Activated naive CD4-positive, alpha-beta T cell treated with anti-CD3 and anti-CD28 coated beads, Interleukin-2, amount 50 U/mL, for 16 hours (primary cell): ENCODE measurements around the gene CBS.
"Not testable (repeated sequence)": the region's sequence is repeated elsewhere in the genome, so short reads cannot be mapped to it uniquely, and the experiment has no call there.

Source experiments
- DNase-seq: peaks from one replicate; pipeline ENCODE4 v3.0.0-alpha.2; 2020

CBS gene

DNA sequence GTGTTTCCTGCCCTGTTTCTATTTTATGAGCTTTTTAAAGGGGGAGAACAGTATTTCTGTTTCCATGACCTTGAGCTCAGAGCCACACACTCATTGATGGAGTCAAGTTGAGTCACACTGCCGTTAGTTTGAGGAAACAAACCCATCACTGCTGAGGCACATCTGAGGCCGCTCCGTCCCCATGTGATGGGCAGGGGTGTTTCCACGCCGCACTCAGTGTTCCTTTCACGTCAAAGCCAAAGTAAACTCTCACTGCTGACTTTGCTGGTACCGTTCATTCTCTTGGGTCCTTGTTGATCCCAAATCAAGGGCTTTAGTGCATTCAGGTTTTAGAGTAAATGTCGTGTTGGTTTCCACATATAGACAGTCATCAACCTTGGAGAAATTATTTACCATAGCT, 52.5 kb downstream of the CBS start:
- DNase-seq, result no peak

DNA sequence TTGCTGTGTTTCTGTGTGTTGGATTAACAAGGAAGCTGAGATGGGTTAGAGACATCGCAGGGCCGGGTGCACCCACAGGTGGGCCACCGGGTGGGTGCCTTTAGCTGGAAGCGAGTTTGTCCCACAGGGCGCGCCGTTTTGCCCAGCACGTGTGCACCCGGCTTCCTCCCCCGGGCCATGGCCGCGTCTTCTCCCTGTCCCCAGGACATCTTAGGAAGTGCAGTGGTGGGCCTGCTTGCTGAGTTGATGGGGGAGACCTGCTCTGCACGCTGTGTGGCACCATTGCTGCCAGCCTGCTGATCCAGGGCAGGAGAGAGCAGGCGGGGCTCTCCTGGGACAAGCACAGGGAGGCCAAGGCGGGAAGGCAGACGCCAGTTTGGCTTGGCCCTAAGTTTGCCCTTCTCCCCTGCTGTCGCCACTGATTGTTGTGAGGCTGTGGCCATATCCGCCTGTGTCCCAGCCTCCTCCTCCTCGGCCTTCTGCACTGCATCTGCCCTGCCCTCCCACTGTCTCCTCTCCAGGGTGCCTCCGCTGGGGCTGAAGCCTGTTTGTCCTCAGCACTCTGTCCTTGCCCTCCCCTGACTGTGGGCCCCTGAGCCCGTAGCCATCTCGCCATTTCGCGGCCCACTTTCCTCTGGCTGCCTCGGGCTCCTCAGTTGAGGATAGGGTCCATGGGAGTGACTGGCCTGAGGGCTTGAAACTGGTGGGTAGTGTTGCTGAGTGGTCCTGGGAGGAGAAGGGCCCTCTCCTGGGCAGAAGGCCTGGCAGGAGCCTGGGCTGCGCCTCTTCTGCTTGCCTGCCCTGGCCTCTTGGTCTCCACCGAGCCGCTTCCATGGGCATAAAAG, 53.7 kb downstream of the CBS start:
- no peak for DNase-seq

DNA sequence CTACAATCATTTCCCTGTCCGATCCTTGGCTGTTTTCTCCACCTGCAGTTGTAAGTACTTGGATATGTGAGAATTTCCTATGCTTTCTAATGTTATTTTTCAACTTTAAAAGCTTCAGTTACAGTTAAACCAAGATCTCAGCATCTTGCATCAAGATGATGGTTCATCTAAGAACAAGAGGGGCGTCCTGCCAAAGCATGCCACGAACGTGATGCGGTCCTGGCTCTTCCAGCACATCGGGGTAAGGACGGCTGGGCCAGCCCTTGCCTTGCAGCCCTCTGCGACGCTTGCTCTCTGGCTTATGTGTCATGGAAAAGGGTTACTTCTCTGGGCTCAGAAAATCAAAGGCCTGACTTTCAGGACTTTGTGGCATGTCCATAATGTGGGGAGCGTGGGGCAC, 54.4 kb downstream of the CBS start:
- DNase-seq, result no peak

DNA sequence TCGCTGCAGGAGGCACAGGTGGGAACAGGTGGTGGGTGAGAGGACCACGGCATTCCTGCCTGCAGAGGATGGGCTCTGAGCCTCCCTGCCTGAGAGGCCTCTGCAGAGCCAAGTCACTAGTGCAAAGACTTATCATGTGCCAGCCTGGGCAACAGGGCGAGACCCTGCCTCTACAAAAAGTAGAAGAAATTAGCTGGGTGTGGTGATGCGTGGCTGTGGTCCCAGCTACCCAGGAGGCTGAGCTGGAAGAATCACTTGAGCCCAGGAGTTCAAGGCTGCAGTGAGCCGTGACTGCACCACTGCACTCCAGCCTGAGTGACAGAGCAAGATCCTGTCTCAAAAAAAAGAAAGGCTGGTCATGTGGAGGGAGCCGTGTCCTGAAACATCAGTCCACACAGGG, 54.9 kb downstream of the CBS start:
- DNase-seq, result no peak

DNA sequence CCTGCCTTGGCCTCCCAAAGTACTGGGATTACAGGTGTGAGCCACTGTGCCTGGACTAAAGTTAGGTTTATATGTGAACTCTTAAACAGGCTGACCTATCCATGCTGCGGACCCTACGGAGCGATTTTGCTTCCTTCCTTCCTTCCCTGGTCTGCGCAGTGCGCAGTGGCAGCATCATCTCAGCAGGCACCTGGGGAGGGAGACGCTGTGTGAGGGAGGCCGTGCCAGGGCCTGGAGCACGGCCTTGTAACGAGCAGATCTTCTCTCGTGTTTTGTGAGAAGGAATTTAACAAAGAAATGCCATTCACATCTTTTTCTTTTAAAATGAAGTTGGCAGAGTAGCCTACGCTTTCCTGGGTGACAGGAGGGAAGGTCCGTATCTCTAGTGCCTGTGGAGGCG, 55.5 kb downstream of the CBS start:
- DNase-seq, result no peak

DNA sequence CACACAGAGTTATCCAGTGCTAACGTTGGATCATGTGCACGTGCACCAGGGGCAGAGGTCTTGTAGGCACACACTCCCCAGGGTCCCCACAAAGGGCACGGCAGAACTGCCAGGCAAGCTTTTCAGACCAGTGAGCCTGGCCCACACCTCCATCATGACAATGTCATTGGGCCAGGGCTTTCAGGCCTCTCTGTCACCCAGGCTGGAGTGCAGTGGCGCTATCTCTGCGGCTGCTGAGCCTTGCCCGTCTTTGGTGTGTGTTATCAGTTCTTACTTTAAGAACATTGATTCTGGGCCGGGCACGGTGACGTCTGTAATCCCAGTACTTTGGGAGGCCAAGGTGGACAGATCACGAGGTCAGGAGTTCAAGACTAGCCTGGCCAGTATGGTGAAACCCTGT, 57.1 kb downstream of the CBS start:
- no peak for DNase-seq

DNA sequence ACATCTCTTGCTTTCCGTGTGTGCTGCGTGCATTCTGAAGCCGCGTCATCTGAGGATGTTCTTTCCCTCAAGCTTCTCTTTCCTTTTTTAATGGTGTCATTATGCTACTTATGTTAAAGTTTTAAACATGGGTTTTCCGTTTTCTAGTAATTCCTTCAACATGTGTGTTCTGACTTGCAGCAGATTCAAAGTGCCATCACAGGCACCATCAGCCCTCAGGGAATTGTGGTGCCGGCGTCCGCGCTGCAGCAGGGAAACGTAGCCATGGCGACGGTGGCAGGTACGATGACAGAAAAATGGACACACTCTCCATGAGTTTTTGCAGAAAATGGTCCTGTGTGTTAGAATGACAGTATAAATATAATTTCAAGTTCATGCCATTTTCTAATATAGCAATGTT, 58.9 kb downstream of the CBS start:
- no peak for DNase-seq

DNA sequence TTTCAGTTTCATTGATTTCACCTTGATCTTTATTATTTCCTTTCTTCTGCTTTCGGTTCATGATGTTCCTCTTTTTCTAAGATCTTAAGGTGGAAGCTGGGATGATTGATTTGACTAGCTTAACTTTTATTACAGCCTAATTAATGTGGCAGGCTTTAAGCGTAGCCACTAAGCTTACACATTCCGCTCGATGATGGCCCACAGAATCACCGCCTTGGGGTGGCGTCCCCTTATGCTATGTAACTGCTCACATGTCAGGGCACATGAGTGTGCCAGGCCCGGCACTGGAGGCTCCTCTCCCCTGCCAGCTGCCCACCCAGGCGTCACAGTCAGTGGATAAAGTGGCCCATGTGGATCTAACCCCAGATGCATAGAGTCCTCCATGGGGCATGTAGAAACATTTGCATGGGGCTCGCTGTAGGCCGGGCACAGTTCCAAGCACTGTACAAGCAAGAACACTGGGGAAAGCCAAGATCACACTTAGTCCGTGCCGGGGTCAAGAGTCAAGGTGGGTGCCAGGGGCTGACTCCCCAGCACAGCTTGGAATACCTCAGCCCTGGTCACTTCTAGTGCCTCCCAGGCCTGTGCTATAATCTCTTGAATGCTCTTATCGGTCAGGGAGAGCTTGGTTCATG, 59.6 kb downstream of the CBS start:
- no peak for DNase-seq

DNA sequence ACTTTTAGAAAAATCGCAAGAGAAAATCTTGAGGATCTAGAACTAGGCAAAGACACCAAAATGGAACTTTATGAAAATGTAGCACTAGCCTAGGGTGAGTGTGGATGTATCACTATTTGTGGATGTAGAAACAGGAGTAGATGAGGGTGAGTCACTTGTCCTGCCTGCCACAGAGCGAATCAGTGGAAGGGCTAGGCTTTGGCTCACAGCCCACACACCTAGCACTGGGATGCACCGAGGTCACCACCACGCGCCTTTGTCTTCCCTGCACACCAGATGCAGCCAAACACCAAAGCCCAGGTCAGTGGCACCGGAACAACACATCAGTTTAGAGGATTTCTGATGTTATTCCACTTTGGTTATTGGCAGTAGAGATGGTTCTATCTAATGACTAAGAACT, 63.0 kb downstream of the CBS start:
- DNase-seq, result no peak

DNA sequence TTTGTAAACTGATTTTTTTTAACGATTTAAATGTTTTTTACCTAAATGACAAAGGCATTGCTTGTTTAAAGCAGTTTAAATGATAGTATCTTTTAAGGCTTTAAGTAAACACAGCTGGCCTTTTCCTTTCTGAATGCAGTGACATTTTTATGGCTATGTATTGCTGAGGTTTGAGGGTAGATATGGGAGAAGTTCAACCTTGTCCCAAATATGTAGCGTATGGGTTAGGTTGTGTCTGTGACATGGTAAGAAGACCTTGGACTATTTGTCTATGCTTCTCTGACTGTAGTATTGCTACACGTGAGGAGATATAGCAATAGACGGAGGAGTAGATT, 68.8 kb downstream of the CBS start:
- no peak for DNase-seq

DNA sequence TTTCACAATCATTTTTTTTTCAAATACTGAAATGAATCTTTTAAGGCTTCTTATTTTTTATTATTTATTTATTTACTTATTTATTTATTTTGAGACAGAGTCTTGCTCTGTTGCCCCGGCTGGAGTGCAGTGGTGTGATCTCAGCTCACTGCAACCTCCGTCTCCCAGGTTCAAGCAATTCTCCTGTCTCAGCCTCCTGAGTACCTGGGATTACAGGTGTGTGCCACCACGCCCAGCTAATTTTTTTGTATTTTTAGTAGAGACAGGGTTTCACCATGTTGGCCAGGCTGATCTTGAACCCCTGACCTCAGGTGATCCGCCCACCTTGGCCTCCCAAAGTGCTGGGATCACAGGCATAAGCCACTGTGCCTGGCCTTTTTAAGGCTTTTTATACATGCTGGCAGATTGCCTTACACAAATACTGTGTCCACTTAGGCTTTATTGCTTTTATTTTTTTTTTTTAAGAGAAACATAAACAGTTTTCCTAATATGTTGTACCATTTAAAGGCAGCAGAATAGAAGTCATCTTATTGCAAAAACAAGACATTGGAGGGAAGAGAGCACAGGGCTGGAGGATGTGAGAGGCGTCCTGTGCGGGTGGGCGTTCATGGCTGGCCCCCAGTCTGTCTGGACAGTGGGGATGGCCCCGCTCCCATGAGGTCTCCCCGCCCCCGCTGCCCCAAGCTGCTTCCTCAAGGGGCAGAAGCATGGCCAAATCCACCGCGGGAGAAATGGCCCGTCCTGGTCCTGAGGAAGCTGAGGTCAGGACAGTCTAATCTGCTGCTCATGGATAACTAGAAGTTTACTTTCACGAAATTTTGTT, 69.4 kb downstream of the CBS start:
- not testable (repeated sequence) for DNase-seq

DNA sequence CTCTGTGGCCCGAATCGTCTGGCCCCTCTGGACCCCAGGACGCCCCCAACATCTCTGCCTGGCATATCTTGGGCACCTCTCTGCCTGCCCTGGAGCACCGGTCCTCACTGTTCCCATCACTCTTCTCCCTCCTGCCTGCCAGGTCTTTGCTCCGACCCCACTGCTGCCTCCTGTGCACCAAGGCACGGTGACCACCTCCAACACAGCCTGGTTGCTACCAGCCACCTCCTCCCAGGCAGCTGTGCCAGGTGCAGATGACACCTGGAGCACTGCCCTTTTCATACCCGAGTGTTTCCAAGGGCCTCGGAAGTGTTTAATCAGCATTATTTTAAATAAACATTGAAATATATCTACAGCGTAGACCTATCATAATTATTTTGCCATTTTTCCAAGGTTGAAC, 70.0 kb downstream of the CBS start:
- no peak for DNase-seq

DNA sequence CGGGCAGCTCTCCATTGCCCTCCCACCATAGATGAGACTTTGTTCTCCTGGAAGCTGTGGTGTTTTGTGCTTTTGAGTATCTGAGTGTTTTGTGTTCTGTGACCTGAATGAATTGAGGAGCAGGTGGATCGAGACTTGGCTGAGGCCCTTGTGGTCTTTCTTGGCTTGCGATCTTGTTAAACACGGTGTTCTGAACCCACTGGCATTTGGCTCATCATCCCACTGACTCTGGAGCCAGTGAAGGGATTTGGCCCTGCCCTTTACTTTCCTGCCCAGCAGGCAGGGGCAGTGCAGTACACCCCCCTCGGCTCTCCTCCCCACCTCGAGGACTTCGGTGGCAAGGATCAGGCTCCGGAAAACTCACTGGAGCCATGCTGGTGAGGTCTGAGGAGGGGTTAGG, 70.7 kb downstream of the CBS start:
- no peak for DNase-seq
